SK-N-SH (cell line): ENCODE measurements around the gene TCIRG1.

Experiments used
- EP300 ChIP-seq, 2 experiments: IDR thresholded peaks; 2 replicates each; pipeline versions ENCODE4 v1.4.0 to v1.6.1; 2012; ENCODE audit warnings: borderline replicate concordance in 1 of 2, low read depth in 1 of 2, low read length in 1 of 2
- FOXJ3 ChIP-seq: sonication (generic); formaldehyde crosslinking; IDR thresholded peaks from 2 replicates; pipeline ENCODE4 v1.5.1; 2020; ENCODE audit warnings: mild to moderate bottlenecking, missing genetic modification reagents
- JUND ChIP-seq: IDR thresholded peaks from 2 replicates; pipeline ENCODE4 v1.4.0; 2012
- MXI1 ChIP-seq: IDR thresholded peaks from 2 replicates; pipeline ENCODE4 v1.6.1; 2012; ENCODE audit warnings: mild to moderate bottlenecking, low read depth, low read length, improper control_type of control experiment
- POLR2AphosphoS5 ChIP-seq: IDR thresholded peaks from 2 replicates; pipeline ENCODE4 v1.6.1; 2012; ENCODE audit warnings: low read depth, low read length
- SMC3 ChIP-seq: IDR thresholded peaks from 2 replicates; pipeline ENCODE4 v1.6.1; 2012; ENCODE audit warnings: low read depth, low read length, improper control_type of control experiment
- TAF1 ChIP-seq: IDR thresholded peaks from 2 replicates; pipeline ENCODE4 v1.6.1; 2012; ENCODE audit warnings: low read depth, mild to moderate bottlenecking, low read length, moderate library complexity, borderline replicate concordance
- TEAD4 ChIP-seq: IDR thresholded peaks from 2 replicates; pipeline ENCODE4 v1.4.0; 2012; ENCODE audit warnings: mild to moderate bottlenecking, borderline replicate concordance; ENCODE audit not compliant: insufficient read depth
- TF ChIP-seq, protein P1 (sequence below): fragments of 200-600 bp; sonication (generic); IDR thresholded peaks from 2 replicates; pipeline ENCODE4 v1.6.1; 2017; ENCODE audit warnings: antibody characterized with exemption, mild to moderate bottlenecking, moderate library complexity
- TF ChIP-seq, protein P2 (sequence below): IDR thresholded peaks from 2 replicates; pipeline ENCODE4; 2012
- TF ChIP-seq, protein P3 (sequence below): IDR thresholded peaks from 2 replicates; pipeline ENCODE4 v1.4.0; 2012; ENCODE audit warnings: low read depth, borderline replicate concordance
- TF ChIP-seq, protein P4 (sequence below): IDR thresholded peaks from 2 replicates; pipeline ENCODE4 v1.6.1; 2012; ENCODE audit warnings: mild to moderate bottlenecking, low read depth, low read length, moderate library complexity
- TF ChIP-seq, protein P5 (sequence below): IDR thresholded peaks from 2 replicates; pipeline ENCODE4 v1.4.0; 2012; ENCODE audit warnings: low read depth, borderline replicate concordance

DNA sequence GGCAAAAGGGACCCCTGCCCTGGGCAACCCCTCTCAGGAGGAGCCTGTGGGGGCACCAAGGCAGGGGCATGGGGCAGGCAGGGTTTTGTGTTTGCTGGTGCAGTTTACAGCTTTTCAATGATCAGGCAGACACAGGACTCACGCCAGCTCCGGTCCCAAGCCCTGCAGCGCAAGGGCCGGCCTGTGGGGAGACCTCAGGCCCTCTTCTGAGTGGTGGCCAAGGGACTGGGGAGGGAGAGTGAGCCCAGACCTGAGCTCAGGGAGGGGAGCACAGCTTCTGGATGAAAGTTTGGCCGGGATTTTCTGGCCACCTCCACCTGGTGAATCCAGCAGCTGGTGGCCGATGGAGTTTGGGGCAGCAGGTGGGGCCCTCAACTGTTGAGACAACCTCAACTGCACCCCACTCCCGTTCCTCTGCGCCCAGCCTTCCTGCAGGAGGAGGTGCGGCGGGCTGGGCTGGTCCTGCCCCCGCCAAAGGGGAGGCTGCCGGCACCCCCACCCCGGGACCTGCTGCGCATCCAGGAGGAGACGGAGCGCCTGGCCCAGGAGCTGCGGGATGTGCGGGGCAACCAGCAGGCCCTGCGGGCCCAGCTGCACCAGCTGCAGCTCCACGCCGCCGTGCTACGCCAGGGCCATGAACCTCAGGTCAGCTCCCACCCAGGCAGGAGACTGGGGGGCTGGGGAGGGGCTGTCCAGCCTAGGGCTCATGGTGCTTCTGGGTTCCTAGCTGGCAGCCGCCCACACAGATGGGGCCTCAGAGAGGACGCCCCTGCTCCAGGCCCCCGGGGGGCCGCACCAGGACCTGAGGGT, 3.6 kb downstream of the TCIRG1 start:
- TF ChIP-seq, protein P1, sequence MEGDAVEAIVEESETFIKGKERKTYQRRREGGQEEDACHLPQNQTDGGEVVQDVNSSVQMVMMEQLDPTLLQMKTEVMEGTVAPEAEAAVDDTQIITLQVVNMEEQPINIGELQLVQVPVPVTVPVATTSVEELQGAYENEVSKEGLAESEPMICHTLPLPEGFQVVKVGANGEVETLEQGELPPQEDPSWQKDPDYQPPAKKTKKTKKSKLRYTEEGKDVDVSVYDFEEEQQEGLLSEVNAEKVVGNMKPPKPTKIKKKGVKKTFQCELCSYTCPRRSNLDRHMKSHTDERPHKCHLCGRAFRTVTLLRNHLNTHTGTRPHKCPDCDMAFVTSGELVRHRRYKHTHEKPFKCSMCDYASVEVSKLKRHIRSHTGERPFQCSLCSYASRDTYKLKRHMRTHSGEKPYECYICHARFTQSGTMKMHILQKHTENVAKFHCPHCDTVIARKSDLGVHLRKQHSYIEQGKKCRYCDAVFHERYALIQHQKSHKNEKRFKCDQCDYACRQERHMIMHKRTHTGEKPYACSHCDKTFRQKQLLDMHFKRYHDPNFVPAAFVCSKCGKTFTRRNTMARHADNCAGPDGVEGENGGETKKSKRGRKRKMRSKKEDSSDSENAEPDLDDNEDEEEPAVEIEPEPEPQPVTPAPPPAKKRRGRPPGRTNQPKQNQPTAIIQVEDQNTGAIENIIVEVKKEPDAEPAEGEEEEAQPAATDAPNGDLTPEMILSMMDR = no peak
- TF ChIP-seq, protein P2, sequence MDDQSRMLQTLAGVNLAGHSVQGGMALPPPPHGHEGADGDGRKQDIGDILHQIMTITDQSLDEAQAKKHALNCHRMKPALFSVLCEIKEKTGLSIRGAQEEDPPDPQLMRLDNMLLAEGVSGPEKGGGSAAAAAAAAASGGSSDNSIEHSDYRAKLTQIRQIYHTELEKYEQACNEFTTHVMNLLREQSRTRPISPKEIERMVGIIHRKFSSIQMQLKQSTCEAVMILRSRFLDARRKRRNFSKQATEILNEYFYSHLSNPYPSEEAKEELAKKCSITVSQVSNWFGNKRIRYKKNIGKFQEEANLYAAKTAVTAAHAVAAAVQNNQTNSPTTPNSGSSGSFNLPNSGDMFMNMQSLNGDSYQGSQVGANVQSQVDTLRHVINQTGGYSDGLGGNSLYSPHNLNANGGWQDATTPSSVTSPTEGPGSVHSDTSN = no peak
- no peak for TF ChIP-seq SMC3
- TF ChIP-seq, protein P3, sequence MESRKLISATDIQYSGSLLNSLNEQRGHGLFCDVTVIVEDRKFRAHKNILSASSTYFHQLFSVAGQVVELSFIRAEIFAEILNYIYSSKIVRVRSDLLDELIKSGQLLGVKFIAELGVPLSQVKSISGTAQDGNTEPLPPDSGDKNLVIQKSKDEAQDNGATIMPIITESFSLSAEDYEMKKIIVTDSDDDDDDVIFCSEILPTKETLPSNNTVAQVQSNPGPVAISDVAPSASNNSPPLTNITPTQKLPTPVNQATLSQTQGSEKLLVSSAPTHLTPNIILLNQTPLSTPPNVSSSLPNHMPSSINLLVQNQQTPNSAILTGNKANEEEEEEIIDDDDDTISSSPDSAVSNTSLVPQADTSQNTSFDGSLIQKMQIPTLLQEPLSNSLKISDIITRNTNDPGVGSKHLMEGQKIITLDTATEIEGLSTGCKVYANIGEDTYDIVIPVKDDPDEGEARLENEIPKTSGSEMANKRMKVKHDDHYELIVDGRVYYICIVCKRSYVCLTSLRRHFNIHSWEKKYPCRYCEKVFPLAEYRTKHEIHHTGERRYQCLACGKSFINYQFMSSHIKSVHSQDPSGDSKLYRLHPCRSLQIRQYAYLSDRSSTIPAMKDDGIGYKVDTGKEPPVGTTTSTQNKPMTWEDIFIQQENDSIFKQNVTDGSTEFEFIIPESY = no peak
- TF ChIP-seq, protein P4, sequence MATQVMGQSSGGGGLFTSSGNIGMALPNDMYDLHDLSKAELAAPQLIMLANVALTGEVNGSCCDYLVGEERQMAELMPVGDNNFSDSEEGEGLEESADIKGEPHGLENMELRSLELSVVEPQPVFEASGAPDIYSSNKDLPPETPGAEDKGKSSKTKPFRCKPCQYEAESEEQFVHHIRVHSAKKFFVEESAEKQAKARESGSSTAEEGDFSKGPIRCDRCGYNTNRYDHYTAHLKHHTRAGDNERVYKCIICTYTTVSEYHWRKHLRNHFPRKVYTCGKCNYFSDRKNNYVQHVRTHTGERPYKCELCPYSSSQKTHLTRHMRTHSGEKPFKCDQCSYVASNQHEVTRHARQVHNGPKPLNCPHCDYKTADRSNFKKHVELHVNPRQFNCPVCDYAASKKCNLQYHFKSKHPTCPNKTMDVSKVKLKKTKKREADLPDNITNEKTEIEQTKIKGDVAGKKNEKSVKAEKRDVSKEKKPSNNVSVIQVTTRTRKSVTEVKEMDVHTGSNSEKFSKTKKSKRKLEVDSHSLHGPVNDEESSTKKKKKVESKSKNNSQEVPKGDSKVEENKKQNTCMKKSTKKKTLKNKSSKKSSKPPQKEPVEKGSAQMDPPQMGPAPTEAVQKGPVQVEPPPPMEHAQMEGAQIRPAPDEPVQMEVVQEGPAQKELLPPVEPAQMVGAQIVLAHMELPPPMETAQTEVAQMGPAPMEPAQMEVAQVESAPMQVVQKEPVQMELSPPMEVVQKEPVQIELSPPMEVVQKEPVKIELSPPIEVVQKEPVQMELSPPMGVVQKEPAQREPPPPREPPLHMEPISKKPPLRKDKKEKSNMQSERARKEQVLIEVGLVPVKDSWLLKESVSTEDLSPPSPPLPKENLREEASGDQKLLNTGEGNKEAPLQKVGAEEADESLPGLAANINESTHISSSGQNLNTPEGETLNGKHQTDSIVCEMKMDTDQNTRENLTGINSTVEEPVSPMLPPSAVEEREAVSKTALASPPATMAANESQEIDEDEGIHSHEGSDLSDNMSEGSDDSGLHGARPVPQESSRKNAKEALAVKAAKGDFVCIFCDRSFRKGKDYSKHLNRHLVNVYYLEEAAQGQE = no peak
- no peak for TF ChIP-seq TAF1
- TF ChIP-seq TEAD4 = no peak
- TF ChIP-seq JUND = no peak
- TF ChIP-seq EP300 (IDR thresholded peaks at IDR 0.05; ENCODE audit: borderline replicate concordance in 1 of 2, low read depth in 1 of 2, low read length in 1 of 2) = no peak
- TF ChIP-seq POLR2AphosphoS5 = no peak
- no peak for TF ChIP-seq MXI1
- TF ChIP-seq, protein P5, sequence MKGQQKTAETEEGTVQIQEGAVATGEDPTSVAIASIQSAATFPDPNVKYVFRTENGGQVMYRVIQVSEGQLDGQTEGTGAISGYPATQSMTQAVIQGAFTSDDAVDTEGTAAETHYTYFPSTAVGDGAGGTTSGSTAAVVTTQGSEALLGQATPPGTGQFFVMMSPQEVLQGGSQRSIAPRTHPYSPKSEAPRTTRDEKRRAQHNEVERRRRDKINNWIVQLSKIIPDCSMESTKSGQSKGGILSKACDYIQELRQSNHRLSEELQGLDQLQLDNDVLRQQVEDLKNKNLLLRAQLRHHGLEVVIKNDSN = no peak
- TF ChIP-seq FOXJ3 (CRISPR knock-in tag) = no peak
